HEK293 (cell line): Measurements from ENCODE around the gene PPP4R2.

Experiments used
- CTCF ChIA-PET: fragments of 350-600 bp; formaldehyde crosslinking; extraction: SDS; loops from one replicate; lab custom pipeline; 2021; ENCODE audit warnings: antibody characterized with exemption; lab: Yijun Ruan, JAX
- POLR2A ChIA-PET: fragments of 300-600 bp; formaldehyde crosslinking; extraction: SDS; loops from one replicate; lab custom pipeline; 2020; ENCODE audit warnings: antibody characterized with exemption, inconsistent platforms; lab: Yijun Ruan, JAX
- H3K27ac ChIP-seq: fragments of 200-500 bp; sonication (Bioruptor generic); 2 replicates; pipeline ENCODE4 v1.5.1; 2014; ENCODE audit warnings: low read depth, low read length, control low read depth, inconsistent platforms; ENCODE audit errors: extremely low read depth
- H3K36me3 ChIP-seq, 2 experiments: fragments of 200-500 bp in 1 of 2; sonication (Bioruptor generic) in 1 of 2; 1 replicate in 1 of 2; 2 replicates in 1 of 2; pipeline ENCODE4 v1.5.1; 2014 to 2017; ENCODE audit warnings: inconsistent platforms in 2 of 2, low read length in 2 of 2; ENCODE audit not compliant: control insufficient read depth in 2 of 2, insufficient read depth in 1 of 2
- H3K4me1 ChIP-seq: fragments of 200-500 bp; sonication (Bioruptor generic); 2 replicates; pipeline ENCODE4 v1.5.1; 2014; ENCODE audit warnings: mild to moderate bottlenecking, low read length, inconsistent platforms; ENCODE audit not compliant: control insufficient read depth, insufficient read depth
- H3K4me3 ChIP-seq: 2 replicates; pipeline ENCODE4 v1.5.1; 2011; ENCODE audit warnings: low read depth, mild to moderate bottlenecking, control low read depth, low read length, moderate library complexity
- H3K9me3 ChIP-seq: fragments of 200-500 bp; sonication (Bioruptor generic); 2 replicates; pipeline ENCODE4 v1.5.1; 2014; ENCODE audit warnings: low read depth, low read length, inconsistent platforms; ENCODE audit not compliant: control insufficient read depth, insufficient read depth
- GLI2 ChIP-seq: fragments of 450-650 bp; formaldehyde crosslinking; IDR thresholded peaks from 2 replicates; pipeline ENCODE4; 2017; ENCODE audit warnings: missing biosample characterization, missing genetic modification characterization, low read depth, borderline replicate concordance
- KLF10 ChIP-seq: fragments of 450-650 bp; IDR thresholded peaks from 2 replicates; pipeline ENCODE4 v1.5.1; 2018; ENCODE audit warnings: missing biosample characterization, mild to moderate bottlenecking, missing genetic modification characterization
- KLF8 ChIP-seq: fragments of 450-650 bp; formaldehyde crosslinking; IDR thresholded peaks from 2 replicates; pipeline ENCODE4 v1.5.1; 2016; ENCODE audit warnings: missing biosample characterization, missing genetic modification characterization
- OSR2 ChIP-seq: fragments of 450-650 bp; formaldehyde crosslinking; IDR thresholded peaks from 2 replicates; pipeline ENCODE4 v1.5.1; 2016; ENCODE audit warnings: missing biosample characterization, missing genetic modification characterization
- REPIN1 ChIP-seq: fragments of 450-650 bp; formaldehyde crosslinking; IDR thresholded peaks from 2 replicates; pipeline ENCODE4 v1.5.1; 2017; ENCODE audit warnings: missing biosample characterization, missing genetic modification characterization, low read depth
- SP3 ChIP-seq: fragments of 450-650 bp; formaldehyde crosslinking; IDR thresholded peaks from 2 replicates; pipeline ENCODE4 v1.5.1; 2016; ENCODE audit warnings: missing biosample characterization, missing genetic modification characterization
- ZBTB17 ChIP-seq: fragments of 450-650 bp; formaldehyde crosslinking; IDR thresholded peaks from 2 replicates; pipeline ENCODE4 v1.5.1; 2016; ENCODE audit warnings: missing biosample characterization, missing genetic modification characterization
- ZBTB20 ChIP-seq: fragments of 450-650 bp; formaldehyde crosslinking; IDR thresholded peaks from 2 replicates; pipeline ENCODE4 v1.5.1; 2016; ENCODE audit warnings: missing biosample characterization, missing genetic modification characterization
- ZNF112 ChIP-seq: fragments of 450-650 bp; formaldehyde crosslinking; IDR thresholded peaks from 2 replicates; pipeline ENCODE4 v1.5.0; 2017; ENCODE audit warnings: missing biosample characterization, missing genetic modification characterization
- ZNF133 ChIP-seq: fragments of 450-650 bp; formaldehyde crosslinking; IDR thresholded peaks from 2 replicates; pipeline ENCODE4 v1.5.1; 2016; ENCODE audit warnings: missing biosample characterization, missing genetic modification characterization
- ZNF155 ChIP-seq: fragments of 450-650 bp; formaldehyde crosslinking; IDR thresholded peaks from 2 replicates; pipeline ENCODE4 v1.5.1; 2016; ENCODE audit warnings: missing biosample characterization, missing genetic modification characterization
- ZNF223 ChIP-seq: fragments of 450-650 bp; formaldehyde crosslinking; IDR thresholded peaks from 2 replicates; pipeline ENCODE4 v1.5.1; 2016; ENCODE audit warnings: missing biosample characterization, missing genetic modification characterization
- ZNF24 ChIP-seq: fragments of 450-650 bp; formaldehyde crosslinking; IDR thresholded peaks from 2 replicates; pipeline ENCODE4 v1.5.1; 2016; ENCODE audit warnings: missing biosample characterization, missing genetic modification characterization
- ZNF248 ChIP-seq: fragments of 450-650 bp; formaldehyde crosslinking; IDR thresholded peaks from 2 replicates; pipeline ENCODE4 v1.5.1; 2017; ENCODE audit warnings: missing biosample characterization, missing genetic modification characterization
- ZNF292 ChIP-seq: fragments of 450-650 bp; formaldehyde crosslinking; IDR thresholded peaks from 2 replicates; pipeline ENCODE4 v1.5.1; 2016; ENCODE audit warnings: low read depth, missing biosample characterization, missing genetic modification characterization, borderline replicate concordance
- ZNF350 ChIP-seq: fragments of 450-650 bp; formaldehyde crosslinking; IDR thresholded peaks from 2 replicates; pipeline ENCODE4 v1.5.0; 2017; ENCODE audit warnings: missing biosample characterization, mild to moderate bottlenecking, missing genetic modification characterization
- ZNF473 ChIP-seq: fragments of 450-650 bp; formaldehyde crosslinking; IDR thresholded peaks from 2 replicates; pipeline ENCODE4 v1.5.1; 2017; ENCODE audit warnings: missing biosample characterization, missing genetic modification characterization
- ZNF510 ChIP-seq: fragments of 450-650 bp; formaldehyde crosslinking; IDR thresholded peaks from 2 replicates; pipeline ENCODE4 v1.5.1; 2018; ENCODE audit warnings: mild to moderate bottlenecking, missing genetic modification characterization, missing biosample characterization; ENCODE audit not compliant: insufficient replicate concordance
- ZNF529 ChIP-seq: fragments of 450-650 bp; formaldehyde crosslinking; IDR thresholded peaks from 2 replicates; pipeline ENCODE4 v1.5.1; 2017; ENCODE audit warnings: missing genetic modification characterization, missing biosample characterization; ENCODE audit not compliant: insufficient replicate concordance
- ZNF585B ChIP-seq: fragments of 450-650 bp; formaldehyde crosslinking; IDR thresholded peaks from 2 replicates; pipeline ENCODE4 v1.5.1; 2016; ENCODE audit warnings: missing biosample characterization, missing genetic modification characterization
- ZNF623 ChIP-seq: fragments of 450-650 bp; formaldehyde crosslinking; IDR thresholded peaks from 2 replicates; pipeline ENCODE4 v1.5.1; 2016; ENCODE audit warnings: missing biosample characterization, missing genetic modification characterization
- ZNF677 ChIP-seq: fragments of 450-650 bp; IDR thresholded peaks from 2 replicates; pipeline ENCODE4 v1.5.0; 2018; ENCODE audit warnings: missing biosample characterization, mild to moderate bottlenecking, missing genetic modification characterization, moderate library complexity
- ZNF768 ChIP-seq: fragments of 450-650 bp; formaldehyde crosslinking; IDR thresholded peaks from 2 replicates; pipeline ENCODE4 v1.5.1; 2018; ENCODE audit warnings: missing biosample characterization, mild to moderate bottlenecking, missing genetic modification characterization
- ZNF843 ChIP-seq: fragments of 450-650 bp; formaldehyde crosslinking; IDR thresholded peaks from 2 replicates; pipeline ENCODE4 v1.5.1; 2016; ENCODE audit warnings: missing biosample characterization, missing genetic modification characterization
- TF ChIP-seq, protein P1 (sequence below): fragments of 450-650 bp; formaldehyde crosslinking; IDR thresholded peaks from 2 replicates; pipeline ENCODE4; 2016; ENCODE audit warnings: missing biosample characterization, missing genetic modification characterization
- TF ChIP-seq, protein P2 (sequence below): fragments of 450-650 bp; formaldehyde crosslinking; IDR thresholded peaks from 2 replicates; pipeline ENCODE4 v1.5.1; 2016; ENCODE audit warnings: missing biosample characterization, missing genetic modification characterization
- TF ChIP-seq, protein P3 (sequence below): fragments of 450-650 bp; IDR thresholded peaks from 2 replicates; pipeline ENCODE4 v1.5.1; 2018; ENCODE audit warnings: missing biosample characterization, missing genetic modification characterization
- TF ChIP-seq, protein P4 (sequence below): fragments of 450-650 bp; formaldehyde crosslinking; IDR thresholded peaks from 2 replicates; pipeline ENCODE4 v1.5.1; 2016; ENCODE audit warnings: missing biosample characterization, missing genetic modification characterization
- TF ChIP-seq, protein P5 (sequence below): fragments of 450-650 bp; formaldehyde crosslinking; IDR thresholded peaks from 2 replicates; pipeline ENCODE4 v1.5.1; 2017; ENCODE audit warnings: missing biosample characterization, missing genetic modification characterization

PPP4R2 gene

DNA sequence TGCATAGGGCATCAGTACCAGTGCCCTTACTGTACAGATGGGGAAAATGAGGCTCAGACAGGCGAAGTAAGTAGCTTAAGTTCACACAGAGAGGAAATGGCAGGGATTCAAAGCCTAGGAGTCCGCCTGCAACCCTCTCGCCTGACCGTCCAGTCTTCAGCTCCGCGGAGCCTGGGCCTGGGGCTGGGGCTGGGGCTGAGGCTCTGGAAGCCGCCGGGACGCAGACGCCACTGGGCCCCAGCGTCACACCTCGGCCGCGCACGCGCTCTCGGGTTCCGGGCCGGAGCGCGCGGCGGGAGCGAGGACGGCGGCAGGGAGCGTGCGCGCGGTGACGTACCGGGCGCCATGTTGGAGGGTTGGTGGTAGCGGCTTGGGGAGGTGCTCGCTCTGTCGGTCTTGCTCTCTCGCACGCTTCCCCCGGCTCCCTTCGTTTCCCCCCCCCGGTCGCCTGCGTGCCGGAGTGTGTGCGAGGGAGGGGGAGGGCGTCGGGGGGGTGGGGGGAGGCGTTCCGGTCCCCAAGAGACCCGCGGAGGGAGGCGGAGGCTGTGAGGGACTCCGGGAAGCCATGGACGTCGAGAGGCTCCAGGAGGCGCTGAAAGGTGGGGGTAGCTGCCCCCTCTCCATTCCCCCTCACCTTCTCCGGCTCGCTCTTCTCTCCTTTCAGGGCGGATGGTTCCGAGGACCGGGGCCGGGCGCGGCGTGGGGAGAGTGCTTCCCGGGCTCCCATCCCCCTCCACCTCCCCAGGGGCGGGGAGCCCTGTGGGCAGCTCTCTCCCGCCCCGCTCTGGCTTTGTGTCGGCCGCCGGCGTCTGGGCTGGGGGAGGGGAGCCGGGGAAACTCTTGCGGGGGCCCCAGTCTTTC lies at the start of gene PPP4R2 (continued):
- TF ChIP-seq GLI2, result no peak
- no peak for TF ChIP-seq ZNF768 (tag by site-specific recombination)
- no peak for TF ChIP-seq ZNF223 (tag by site-specific recombination)
- no peak for TF ChIP-seq KLF10 (tag by site-specific recombination)
- no peak for TF ChIP-seq ZNF529 (tag by site-specific recombination)
- no peak for TF ChIP-seq ZNF350 (tag by site-specific recombination)
- peak; percentile 59; the same call in 1 of the 2 replicates for TF ChIP-seq ZBTB20 (tag by site-specific recombination)
- no peak for TF ChIP-seq REPIN1 (tag by site-specific recombination)
- peak; percentile 39; the same call in 1 of the 2 replicates for TF ChIP-seq ZNF843 (tag by site-specific recombination)
- TF ChIP-seq ZNF623 (tag by site-specific recombination), result no peak
- TF ChIP-seq ZNF510, result no peak
- no peak for TF ChIP-seq ZNF133 (tag by site-specific recombination)
- TF ChIP-seq SP3, result peak; percentile 53
- TF ChIP-seq ZNF473, result no peak
- TF ChIP-seq ZNF248 (tag by site-specific recombination), result no peak

DNA sequence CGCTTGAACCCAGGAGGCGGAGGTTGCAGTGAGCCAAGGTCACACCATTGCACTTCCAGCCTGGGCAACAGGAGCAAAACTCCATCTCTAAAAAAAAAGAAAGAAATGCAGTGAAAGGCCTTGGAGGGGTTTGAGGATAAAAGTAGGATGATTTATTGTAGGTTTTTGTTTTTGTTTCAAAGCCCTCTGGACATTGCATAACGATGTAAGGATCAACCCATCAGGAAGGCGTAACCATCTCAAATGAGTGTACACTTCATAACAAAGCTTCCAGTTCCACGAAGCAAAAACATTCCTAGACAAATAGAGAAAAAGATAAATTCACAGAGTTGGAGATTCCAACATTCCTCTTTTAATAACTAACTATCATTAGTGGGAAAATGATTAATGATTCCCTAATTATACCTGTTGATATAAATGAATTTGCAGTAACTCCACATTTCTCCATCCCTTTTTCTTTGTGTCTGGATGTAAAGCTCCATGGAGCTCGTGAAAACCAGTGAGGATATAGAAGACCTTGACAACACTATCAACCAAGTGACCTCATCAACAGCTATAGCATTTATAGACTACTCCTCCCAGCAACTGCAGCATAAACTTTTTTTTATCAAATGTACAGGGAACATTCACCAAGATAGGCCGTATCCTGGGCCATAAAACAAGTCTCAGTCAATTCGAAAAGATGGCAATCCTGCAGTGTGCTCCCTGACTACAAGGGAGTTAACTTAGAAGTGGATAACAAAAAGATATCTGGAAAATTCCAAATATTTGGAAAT lies 48.7 kb upstream of the PPP4R2 start:
- Histone ChIP-seq H3K27ac (no peak overlapping the region), H3K4me3 (no peak overlapping the region), H3K9me3 (no peaks in the 10 kb centered on the region), H3K4me1 (0 out of 2 replicates have a peak, but pooled peaks cover 5% of the 10 kb centered on the region), H3K36me3 (no peaks in the 10 kb centered on the region)
- POLR2A ChIA-PET, result no interaction called here
- CTCF ChIA-PET, result interaction anchor here (0.6 to 0.8 kb wide), 2 partner anchors 11 to 138 kb away, joined by 3 to 4 read pairs; no protein-coding TSS in a partner anchor
- TF ChIP-seq, protein P1, sequence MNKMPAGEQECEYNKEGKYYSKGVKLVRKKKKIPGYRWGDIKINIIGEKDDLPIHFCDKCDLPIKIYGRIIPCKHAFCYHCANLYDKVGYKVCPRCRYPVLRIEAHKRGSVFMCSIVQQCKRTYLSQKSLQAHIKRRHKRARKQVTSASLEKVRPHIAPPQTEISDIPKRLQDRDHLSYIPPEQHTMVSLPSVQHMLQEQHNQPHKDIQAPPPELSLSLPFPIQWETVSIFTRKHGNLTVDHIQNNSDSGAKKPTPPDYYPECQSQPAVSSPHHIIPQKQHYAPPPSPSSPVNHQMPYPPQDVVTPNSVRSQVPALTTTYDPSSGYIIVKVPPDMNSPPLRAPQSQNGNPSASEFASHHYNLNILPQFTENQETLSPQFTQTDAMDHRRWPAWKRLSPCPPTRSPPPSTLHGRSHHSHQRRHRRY, result no peak
- TF ChIP-seq, protein P2, sequence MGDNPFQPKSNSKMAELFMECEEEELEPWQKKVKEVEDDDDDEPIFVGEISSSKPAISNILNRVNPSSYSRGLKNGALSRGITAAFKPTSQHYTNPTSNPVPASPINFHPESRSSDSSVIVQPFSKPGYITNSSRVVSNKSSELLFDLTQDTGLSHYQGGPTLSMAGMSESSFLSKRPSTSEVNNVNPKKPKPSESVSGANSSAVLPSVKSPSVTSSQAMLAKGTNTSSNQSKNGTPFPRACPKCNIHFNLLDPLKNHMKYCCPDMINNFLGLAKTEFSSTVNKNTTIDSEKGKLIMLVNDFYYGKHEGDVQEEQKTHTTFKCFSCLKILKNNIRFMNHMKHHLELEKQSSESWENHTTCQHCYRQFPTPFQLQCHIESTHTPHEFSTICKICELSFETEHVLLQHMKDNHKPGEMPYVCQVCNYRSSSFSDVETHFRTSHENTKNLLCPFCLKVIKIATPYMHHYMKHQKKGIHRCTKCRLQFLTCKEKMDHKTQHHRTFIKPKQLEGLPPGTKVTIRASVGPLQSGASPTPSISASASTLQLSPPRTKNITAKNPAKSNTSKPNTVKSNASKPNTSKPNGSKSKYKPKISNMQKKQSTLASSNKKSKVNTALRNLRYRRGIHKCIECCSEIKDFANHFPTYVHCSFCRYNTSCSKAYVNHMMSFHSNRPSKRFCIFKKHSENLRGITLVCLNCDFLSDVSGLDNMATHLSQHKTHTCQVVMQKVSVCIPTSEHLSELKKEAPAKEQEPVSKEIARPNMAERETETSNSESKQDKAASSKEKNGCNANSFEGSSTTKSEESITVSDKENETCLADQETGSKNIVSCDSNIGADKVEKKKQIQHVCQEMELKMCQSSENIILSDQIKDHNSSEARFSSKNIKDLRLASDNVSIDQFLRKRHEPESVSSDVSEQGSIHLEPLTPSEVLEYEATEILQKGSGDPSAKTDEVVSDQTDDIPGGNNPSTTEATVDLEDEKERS (tag by site-specific recombination), result no peak
- TF ChIP-seq ZNF585B (tag by site-specific recombination), result no peak
- TF ChIP-seq OSR2 (tag by site-specific recombination), result no peak
- TF ChIP-seq, protein P3, sequence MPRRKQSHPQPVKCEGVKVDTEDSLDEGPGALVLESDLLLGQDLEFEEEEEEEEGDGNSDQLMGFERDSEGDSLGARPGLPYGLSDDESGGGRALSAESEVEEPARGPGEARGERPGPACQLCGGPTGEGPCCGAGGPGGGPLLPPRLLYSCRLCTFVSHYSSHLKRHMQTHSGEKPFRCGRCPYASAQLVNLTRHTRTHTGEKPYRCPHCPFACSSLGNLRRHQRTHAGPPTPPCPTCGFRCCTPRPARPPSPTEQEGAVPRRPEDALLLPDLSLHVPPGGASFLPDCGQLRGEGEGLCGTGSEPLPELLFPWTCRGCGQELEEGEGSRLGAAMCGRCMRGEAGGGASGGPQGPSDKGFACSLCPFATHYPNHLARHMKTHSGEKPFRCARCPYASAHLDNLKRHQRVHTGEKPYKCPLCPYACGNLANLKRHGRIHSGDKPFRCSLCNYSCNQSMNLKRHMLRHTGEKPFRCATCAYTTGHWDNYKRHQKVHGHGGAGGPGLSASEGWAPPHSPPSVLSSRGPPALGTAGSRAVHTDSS, result no peak
- TF ChIP-seq ZBTB17 (tag by site-specific recombination), result no peak
- no peak for TF ChIP-seq ZNF155 (tag by site-specific recombination)
- TF ChIP-seq KLF8 (tag by site-specific recombination), result no peak
- no peak for TF ChIP-seq ZNF677 (tag by site-specific recombination)
- no peak for TF ChIP-seq ZNF24 (tag by site-specific recombination)
- no peak for TF ChIP-seq SP3
- TF ChIP-seq, protein P4, sequence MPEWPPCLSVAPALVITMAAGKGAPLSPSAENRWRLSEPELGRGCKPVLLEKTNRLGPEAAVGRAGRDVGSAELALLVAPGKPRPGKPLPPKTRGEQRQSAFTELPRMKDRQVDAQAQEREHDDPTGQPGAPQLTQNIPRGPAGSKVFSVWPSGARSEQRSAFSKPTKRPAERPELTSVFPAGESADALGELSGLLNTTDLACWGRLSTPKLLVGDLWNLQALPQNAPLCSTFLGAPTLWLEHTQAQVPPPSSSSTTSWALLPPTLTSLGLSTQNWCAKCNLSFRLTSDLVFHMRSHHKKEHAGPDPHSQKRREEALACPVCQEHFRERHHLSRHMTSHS (tag by site-specific recombination), result no peak
- TF ChIP-seq GLI2, result no peak
- no peak for TF ChIP-seq ZNF112 (tag by site-specific recombination)
- TF ChIP-seq ZNF292 (tag by site-specific recombination), result no peak
- TF ChIP-seq, protein P5, sequence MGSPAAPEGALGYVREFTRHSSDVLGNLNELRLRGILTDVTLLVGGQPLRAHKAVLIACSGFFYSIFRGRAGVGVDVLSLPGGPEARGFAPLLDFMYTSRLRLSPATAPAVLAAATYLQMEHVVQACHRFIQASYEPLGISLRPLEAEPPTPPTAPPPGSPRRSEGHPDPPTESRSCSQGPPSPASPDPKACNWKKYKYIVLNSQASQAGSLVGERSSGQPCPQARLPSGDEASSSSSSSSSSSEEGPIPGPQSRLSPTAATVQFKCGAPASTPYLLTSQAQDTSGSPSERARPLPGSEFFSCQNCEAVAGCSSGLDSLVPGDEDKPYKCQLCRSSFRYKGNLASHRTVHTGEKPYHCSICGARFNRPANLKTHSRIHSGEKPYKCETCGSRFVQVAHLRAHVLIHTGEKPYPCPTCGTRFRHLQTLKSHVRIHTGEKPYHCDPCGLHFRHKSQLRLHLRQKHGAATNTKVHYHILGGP (tag by site-specific recombination), result no peak
